OCI-LY7 (cell line): ENCODE data around the gene S1PR4. TPM values are rescaled to one million over a fixed set of nuclear protein-coding genes. Genes with fewer than 3 reads are reported as not detected.

ENCODE experiments used
- BruUV-seq: library from RNA; stranded (reverse); fragments of 400-500 nt; replicated peaks from 2 replicates; lab custom pipeline; 2021; lab: Mats Ljungman, UMichigan
- CTCF ChIA-PET: fragments of 300-600 bp; sonication (Branson Sonifier 250); formaldehyde crosslinking; loops from one replicate; lab custom pipeline; 2022; ENCODE audit warnings: antibody characterized with exemption; ENCODE audit not compliant: unreplicated experiment; lab: Charles Lee
- POLR2A ChIA-PET: fragments of 300-600 bp; sonication (Branson Sonifier 250); formaldehyde crosslinking; loops from one replicate; lab custom pipeline; 2022; ENCODE audit warnings: antibody characterized with exemption; lab: Charles Lee
- DNase-seq: peaks from one replicate; pipeline ENCODE4 v3.0.0-alpha.2; 2015; ENCODE audit warnings: low spot score
- H2AFZ ChIP-seq: fragments of 200-600 bp; sonication (generic), shearing (Covaris generic); 2 replicates; pipeline ENCODE4 v1.6.1; 2014; ENCODE audit warnings: mild to moderate bottlenecking, antibody characterized with exemption, low read length, moderate library complexity
- H3K27ac ChIP-seq: fragments of 200-600 bp; sonication (generic); 2 replicates; pipeline ENCODE4 v1.5.1; 2014; ENCODE audit warnings: mixed run types, low read depth, mild to moderate bottlenecking, moderate library complexity, low read length, inconsistent platforms; ENCODE audit not compliant: poor library complexity, severe bottlenecking
- H3K36me3 ChIP-seq: fragments of 200-600 bp; sonication (generic); 2 replicates; pipeline ENCODE4 v1.6.1; 2014; ENCODE audit warnings: mild to moderate bottlenecking, antibody characterized with exemption, low read length, moderate library complexity, mixed read lengths; ENCODE audit not compliant: insufficient read depth
- H3K4me1 ChIP-seq: fragments of 200-600 bp; sonication (generic); 2 replicates; pipeline ENCODE4 v1.5.1; 2014; ENCODE audit warnings: mild to moderate bottlenecking, low read length; ENCODE audit not compliant: insufficient read depth, poor library complexity, severe bottlenecking
- H3K4me2 ChIP-seq: fragments of 200-600 bp; sonication (generic); 2 replicates; pipeline ENCODE4 v1.6.1; 2014; ENCODE audit warnings: mild to moderate bottlenecking, low read length
- H3K4me3 ChIP-seq: fragments of 200-600 bp; sonication (generic); 2 replicates; pipeline ENCODE4 v1.5.1; 2014; ENCODE audit warnings: mild to moderate bottlenecking, low read depth, low read length; ENCODE audit not compliant: poor library complexity, severe bottlenecking
- H3K79me2 ChIP-seq: fragments of 200-600 bp; sonication (generic); 2 replicates; pipeline ENCODE4 v1.6.1; 2016; ENCODE audit warnings: low read depth, mild to moderate bottlenecking, low read length, moderate library complexity, mixed read lengths; ENCODE audit not compliant: insufficient read depth
- H3K9me2 ChIP-seq: fragments of 200-600 bp; sonication (generic); 2 replicates; pipeline ENCODE4 v1.6.1; 2016; ENCODE audit warnings: mild to moderate bottlenecking, low read length, mixed read lengths; ENCODE audit not compliant: insufficient read depth
- H3K9me3 ChIP-seq: fragments of 200-600 bp; sonication (generic); 2 replicates; pipeline ENCODE4 v1.6.1; 2014; ENCODE audit warnings: mild to moderate bottlenecking, mixed run types, low read length, mixed read lengths
- H4K20me1 ChIP-seq: fragments of 200-600 bp; sonication (generic); 2 replicates; pipeline ENCODE4 v1.6.1; 2014; ENCODE audit warnings: mild to moderate bottlenecking, antibody characterized with exemption, low read length, moderate library complexity, mixed read lengths; ENCODE audit not compliant: insufficient read depth
- CTCF ChIP-seq: fragments of 200-600 bp; sonication (generic); conservative IDR thresholded peaks from 2 replicates; pipeline ENCODE4 v1.5.1; 2014; ENCODE audit warnings: mild to moderate bottlenecking, antibody characterized with exemption, low read length, moderate library complexity, mixed read lengths
- EZH2phosphoT487 ChIP-seq: fragments of 200-600 bp; sonication (generic); IDR thresholded peaks from 2 replicates; pipeline ENCODE4 v1.6.1; 2018; ENCODE audit warnings: low read depth, borderline replicate concordance, mild to moderate bottlenecking, mixed run types, antibody characterized with exemption, low read length, moderate library complexity, mixed read lengths
- intact Hi-C: fragments of 100-400 bp; cut with micrococcal nuclease; formaldehyde crosslinking; loops from one replicate; pipeline ENCODE4 v1.10.0; 2022; ENCODE audit not compliant: unreplicated experiment
- total RNA-seq, 2 experiments: library from RNA; depleted of rRNA in 1 of 2; stranded (reverse); fragments of >200 nt in 1 of 2; shearing (Covaris generic) in 1 of 2; gene quantifications; 2 replicates each; pipeline ENCODE4 v1.2.3, GENCODE V29; 2014 to 2022

Gene S1PR4
- total RNA-seq, 2 experiments from 2014 or later, result 25.8 to 34.1 TPM

GRCh38 chr19:3225677-3226093 lies 47.1 kb downstream of the S1PR4 start:
- no peak overlapping the region for H3K27ac ChIP-seq
- H4K20me1 ChIP-seq, result no peaks in the 10 kb centered on the region
- no peak overlapping the region for H2AFZ ChIP-seq
- no peaks in the 10 kb centered on the region for H3K9me2 ChIP-seq
- no peaks in the 10 kb centered on the region for H3K79me2 ChIP-seq
- no peaks in the 10 kb centered on the region for H3K36me3 ChIP-seq
- no peak overlapping the region for H3K4me2 ChIP-seq
- ChIA-PET POLR2A (no interaction called here), CTCF (no interaction called here)
- H3K4me3 ChIP-seq, result no peak overlapping the region
- H3K9me3 ChIP-seq, result no peaks in the 10 kb centered on the region
- DNase-seq, result no peak
- no TSS peak for BruUV-seq
- TF ChIP-seq CTCF (no peak), EZH2phosphoT487 (no peak)
- H3K4me1 ChIP-seq, result peaks cover 6% of the 10 kb centered on the region
- intact Hi-C loops, result no loop called here

GRCh38 chr19:3227054-3227626 lies 48.6 kb downstream of the S1PR4 start:
- peaks cover 6% of the 10 kb centered on the region for H3K4me1 ChIP-seq
- intact Hi-C loops, result no loop called here
- H3K4me2 ChIP-seq, result no peak overlapping the region
- H3K9me2 ChIP-seq, result no peaks in the 10 kb centered on the region
- no TSS peak for BruUV-seq
- no peak for DNase-seq
- no peaks in the 10 kb centered on the region for H3K79me2 ChIP-seq
- no peak overlapping the region for H3K27ac ChIP-seq
- H3K36me3 ChIP-seq, result no peaks in the 10 kb centered on the region
- ChIA-PET POLR2A (no interaction called here), CTCF (no interaction called here)
- H3K4me3 ChIP-seq, result no peak overlapping the region
- TF ChIP-seq EZH2phosphoT487 (no peak), CTCF (no peak)
- H4K20me1 ChIP-seq, result no peaks in the 10 kb centered on the region
- no peak overlapping the region for H2AFZ ChIP-seq
- no peaks in the 10 kb centered on the region for H3K9me3 ChIP-seq

GRCh38 chr19:3229346-3229743 lies 50.8 kb downstream of the S1PR4 start:
- H3K9me3 ChIP-seq, result no peaks in the 10 kb centered on the region
- intact Hi-C loops, result no loop called here
- H3K79me2 ChIP-seq, result no peaks in the 10 kb centered on the region
- H3K4me1 ChIP-seq, result peaks cover 6% of the 10 kb centered on the region
- no peak overlapping the region for H3K4me3 ChIP-seq
- no peak for TF ChIP-seq EZH2phosphoT487
- no peak for TF ChIP-seq CTCF
- H3K27ac ChIP-seq, result no peak overlapping the region
- ChIA-PET CTCF (no interaction called here), POLR2A (no interaction called here)
- no peaks in the 10 kb centered on the region for H4K20me1 ChIP-seq
- BruUV-seq, result no TSS peak
- no peaks in the 10 kb centered on the region for H3K9me2 ChIP-seq
- no peaks in the 10 kb centered on the region for H3K36me3 ChIP-seq
- no peak overlapping the region for H3K4me2 ChIP-seq
- DNase-seq, result no peak
- no peak overlapping the region for H2AFZ ChIP-seq
